Transverse colon (tissue), 4 donors: ENCODE results near the gene ZNF74. TPM values are rescaled to one million over a fixed set of nuclear protein-coding genes. Genes with fewer than 3 reads are reported as not detected.
"Not testable (repeated sequence)": the region's sequence is repeated elsewhere in the genome, so short reads cannot be mapped to it uniquely, and the experiment has no call there.

Experiments
- DNase-seq: peaks from one replicate; pipeline ENCODE4 v3.0.0-alpha.2; 2019
- H3K27ac ChIP-seq, 4 donors: fragments of 200-600 bp; sonication (generic); 2 replicates each; pipeline ENCODE4 v1.5.1; 2016 to 2018; ENCODE audit warnings: inconsistent platforms in 4 of 4
- H3K27me3 ChIP-seq: fragments of 200-600 bp; sonication (generic); 2 replicates; pipeline ENCODE4 v1.5.1; 2017; ENCODE audit warnings: inconsistent platforms
- H3K36me3 ChIP-seq, 4 donors: fragments of 200-600 bp; sonication (generic); 2 replicates each; pipeline ENCODE4 v1.5.1; 2017 to 2019; ENCODE audit warnings: inconsistent platforms in 4 of 4
- H3K4me1 ChIP-seq, 4 donors: fragments of 200-600 bp; sonication (generic); 2 replicates each; pipeline ENCODE4 v1.5.1; 2017 to 2020; ENCODE audit warnings: inconsistent platforms in 4 of 4
- H3K4me3 ChIP-seq, 4 donors: fragments of 200-600 bp; sonication (generic); 1 replicate in 1 of 4; 2 replicates in 3 of 4; pipeline versions ENCODE4 v1.5.1 to v1.6.1; 2017 to 2019; ENCODE audit warnings: inconsistent platforms in 4 of 4
- H3K9me3 ChIP-seq, 2 donors: fragments of 200-600 bp; sonication (generic); 2 replicates each; pipeline ENCODE4 v1.5.1; 2017 to 2019; ENCODE audit warnings: inconsistent platforms in 2 of 2
- CTCF ChIP-seq, 5 experiments: fragments of 200-600 bp in 3 of 5; fragments of 450-650 bp in 2 of 5; sonication (generic) in 3 of 5; IDR thresholded peaks; 1 replicate in 2 of 5; 2 replicates in 3 of 5; pipeline ENCODE4 v1.5.1; 2016 to 2017; ENCODE audit warnings: antibody characterized with exemption in 5 of 5, inconsistent platforms in 3 of 5, mild to moderate bottlenecking in 2 of 5, moderate library complexity in 1 of 5
- EP300 ChIP-seq: sonication (generic); formaldehyde crosslinking; IDR thresholded peaks from one replicate; pipeline ENCODE4 v1.6.1; 2017; ENCODE audit warnings: antibody characterized with exemption, low read depth
- POLR2A ChIP-seq: fragments of 450-650 bp; IDR thresholded peaks from one replicate; pipeline ENCODE4 v1.6.1; 2016; ENCODE audit warnings: antibody characterized with exemption, mild to moderate bottlenecking, moderate library complexity
- POLR2AphosphoS5 ChIP-seq, 3 donors: sonication (generic); formaldehyde crosslinking; IDR thresholded peaks; one replicate each; pipeline ENCODE4 v1.6.1; 2016; ENCODE audit warnings: antibody characterized with exemption in 3 of 3
- WGBS, 2 donors: methylation state at CpG; one replicate each; pipeline ENCODE4 v1.1.5; 2018; ENCODE audit warnings: low coverage in 1 of 2; 5-methylcytosine and 5-hydroxymethylcytosine counted together
- in situ Hi-C, 4 donors: fragments of 200-750 bp; cut with MboI; loops; one replicate each; pipeline versions ENCODE4 v1.15.0 to v1.15.1; 2017; ENCODE audit warnings: low sequenced_read_pairs in 3 of 4, low pct_ligation_motif_present in 1 of 4, low pct_unique_long_range_greater_than_20kb in 1 of 4
- intact Hi-C: fragments of 100-400 bp; cut with DNase I; formaldehyde crosslinking; loops from one replicate; pipeline ENCODE4 v1.15.1; 2023; ENCODE audit warnings: low total_unique reads
- total RNA-seq, 4 donors: library from RNA; depleted of rRNA; stranded (reverse); fragments of >200 nt; gene quantifications; one replicate each; pipeline ENCODE4 v1.1.0, GENCODE V29; 2016

The ZNF74 gene
- total RNA-seq, 4 donors from 2014 or later = 1.9 to 11.5 (median 6.6) TPM

- H3K27ac ChIP-seq = no peak overlapping the region
- in situ Hi-C loops (no loop called here), intact Hi-C loops (no loop called here)
- no peak for DNase-seq
- H3K4me3 ChIP-seq = no peak overlapping the region
- H3K27me3 ChIP-seq = peaks cover 37% of the 10 kb centered on the region
- H3K9me3 ChIP-seq = no peaks in the 10 kb centered on the region
- TF ChIP-seq POLR2A = no peak
- no peak for TF ChIP-seq EP300
- TF ChIP-seq CTCF (IDR thresholded peaks at IDR 0.05) = no peak
- no peak for TF ChIP-seq POLR2AphosphoS5 (IDR thresholded peaks at IDR 0.05)
- no peaks in the 10 kb centered on the region for H3K36me3 ChIP-seq
- H3K4me1 ChIP-seq = no peaks in the 10 kb centered on the region
Measured at GRCh38 chr22:20388200-20388599, 5.8 kb upstream of the ZNF74 start.

- WGBS, 2 donors = 95 to 100% methylated on average over 2 to 6 of the region's 6 CpGs
- Histone ChIP-seq H3K4me3 (no peak overlapping the region), H3K27ac (no peak overlapping the region), H3K27me3 (peaks cover 27% of the 10 kb centered on the region), H3K4me1 (peaks cover 0 to 5% (median 2%) of the 10 kb centered on the region in 4 donors), H3K36me3 (no peaks in the 10 kb centered on the region), H3K9me3 (no peaks in the 10 kb centered on the region)
- intact Hi-C loops = no loop called here
- no peak for TF ChIP-seq POLR2AphosphoS5 (IDR thresholded peaks at IDR 0.05)
- TF ChIP-seq CTCF (IDR thresholded peaks at IDR 0.05) = no peak
- TF ChIP-seq EP300 = no peak
- TF ChIP-seq POLR2A = no peak
- DNase-seq = no peak
- in situ Hi-C loops = no loop called here
Measured at GRCh38 chr22:20389288-20389687, 4.7 kb upstream of the ZNF74 start.

- no peaks in the 10 kb centered on the region for H3K36me3 ChIP-seq
- no peak overlapping the region for H3K27ac ChIP-seq
- peaks cover 0 to 16% (median 12%) of the 10 kb centered on the region in 4 donors for H3K4me1 ChIP-seq
- WGBS, 2 donors = 87% methylated on average over 5 of the region's 5 CpGs; no CpG with 5 or more reads in 1 of the 2 donors
- H3K4me3 ChIP-seq = no peak overlapping the region
- no peak for DNase-seq
- intact Hi-C loops = no loop called here
- peaks cover 16% of the 10 kb centered on the region for H3K27me3 ChIP-seq
- H3K9me3 ChIP-seq = no peaks in the 10 kb centered on the region
- in situ Hi-C loops = no loop called here
- TF ChIP-seq EP300 = no peak
- TF ChIP-seq POLR2AphosphoS5 (IDR thresholded peaks at IDR 0.05) = no peak
- no peak for TF ChIP-seq CTCF (IDR thresholded peaks at IDR 0.05)
- TF ChIP-seq POLR2A = no peak
Measured at GRCh38 chr22:20390394-20390907, 3.5 kb upstream of the ZNF74 start.

- Histone ChIP-seq H3K4me3 (no peak overlapping the region), H3K27ac (no peak overlapping the region), H3K36me3 (no peaks in the 10 kb centered on the region), H3K4me1 (peaks cover 2 to 19% (median 14%) of the 10 kb centered on the region in 4 donors), H3K27me3 (peaks cover 10% of the 10 kb centered on the region), H3K9me3 (no peaks in the 10 kb centered on the region)
- in situ Hi-C loops = no loop called here
- no peak for TF ChIP-seq CTCF (IDR thresholded peaks at IDR 0.05)
- no peak for TF ChIP-seq POLR2A
- TF ChIP-seq EP300 = no peak
- TF ChIP-seq POLR2AphosphoS5 (IDR thresholded peaks at IDR 0.05) = no peak
- no peak for DNase-seq
- WGBS, 2 donors = 76 to 80% methylated on average over 3 to 4 of the region's 4 CpGs
- intact Hi-C loops = no loop called here
Measured at GRCh38 chr22:20391222-20391621, 2.7 kb upstream of the ZNF74 start.

- in situ Hi-C loops, H3K4me3 ChIP-seq, H3K36me3 ChIP-seq, intact Hi-C loops, DNase-seq, H3K27ac ChIP-seq, H3K9me3 ChIP-seq, H3K27me3 ChIP-seq: not testable (repeated sequence)
- peaks cover 2 to 19% (median 14%) of the 10 kb centered on the region in 4 donors for H3K4me1 ChIP-seq
- 99% methylated on average over 16 of the region's 53 CpGs; no CpG with 5 or more reads in 1 of the 2 donors for WGBS, 2 donors
Measured at GRCh38 chr22:20392365-20392881, 1.5 kb upstream of the ZNF74 start.
